ENCODE data around the gene PAPPA.

Gene PAPPA

DNA sequence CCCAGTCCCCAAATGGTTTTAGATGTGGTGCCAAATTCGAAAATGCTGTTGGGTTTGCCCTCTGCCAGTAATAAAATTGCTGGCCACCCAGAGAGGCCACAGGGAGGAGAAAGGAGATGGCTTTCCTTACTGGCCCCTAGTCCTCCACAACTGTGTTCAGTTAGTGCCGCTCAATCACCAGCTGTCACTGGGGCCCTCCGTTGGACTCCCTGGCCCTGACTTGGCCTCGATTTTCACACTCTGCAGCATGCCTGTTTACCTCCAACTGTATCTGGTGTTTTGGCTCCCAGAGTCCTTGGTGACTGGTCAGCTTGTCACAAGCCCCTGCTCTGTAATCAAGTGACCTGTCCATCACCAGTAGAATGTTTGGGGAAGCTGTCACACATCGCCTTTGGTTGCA, 97.8 kb downstream of the PAPPA start:
- no peak for TF ChIP-seq MYC (IDR thresholded peaks at IDR 0.05; ENCODE audit: low read depth, low read length)
- TF ChIP-seq POLR2A (IDR thresholded peaks at IDR 0.05; ENCODE audit: extremely low read depth, insufficient read length) = no peak
- TF ChIP-seq, protein P1, sequence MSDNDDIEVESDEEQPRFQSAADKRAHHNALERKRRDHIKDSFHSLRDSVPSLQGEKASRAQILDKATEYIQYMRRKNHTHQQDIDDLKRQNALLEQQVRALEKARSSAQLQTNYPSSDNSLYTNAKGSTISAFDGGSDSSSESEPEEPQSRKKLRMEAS (IDR thresholded peaks at IDR 0.05; ENCODE audit: low read depth, low read length) = no peak
- TF ChIP-seq, protein P2, sequence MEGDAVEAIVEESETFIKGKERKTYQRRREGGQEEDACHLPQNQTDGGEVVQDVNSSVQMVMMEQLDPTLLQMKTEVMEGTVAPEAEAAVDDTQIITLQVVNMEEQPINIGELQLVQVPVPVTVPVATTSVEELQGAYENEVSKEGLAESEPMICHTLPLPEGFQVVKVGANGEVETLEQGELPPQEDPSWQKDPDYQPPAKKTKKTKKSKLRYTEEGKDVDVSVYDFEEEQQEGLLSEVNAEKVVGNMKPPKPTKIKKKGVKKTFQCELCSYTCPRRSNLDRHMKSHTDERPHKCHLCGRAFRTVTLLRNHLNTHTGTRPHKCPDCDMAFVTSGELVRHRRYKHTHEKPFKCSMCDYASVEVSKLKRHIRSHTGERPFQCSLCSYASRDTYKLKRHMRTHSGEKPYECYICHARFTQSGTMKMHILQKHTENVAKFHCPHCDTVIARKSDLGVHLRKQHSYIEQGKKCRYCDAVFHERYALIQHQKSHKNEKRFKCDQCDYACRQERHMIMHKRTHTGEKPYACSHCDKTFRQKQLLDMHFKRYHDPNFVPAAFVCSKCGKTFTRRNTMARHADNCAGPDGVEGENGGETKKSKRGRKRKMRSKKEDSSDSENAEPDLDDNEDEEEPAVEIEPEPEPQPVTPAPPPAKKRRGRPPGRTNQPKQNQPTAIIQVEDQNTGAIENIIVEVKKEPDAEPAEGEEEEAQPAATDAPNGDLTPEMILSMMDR (IDR thresholded peaks at IDR 0.05; ENCODE audit: low read depth, low read length) = no peak
- H3K4me3 ChIP-seq (ENCODE audit: low read depth, low read length) = no peak overlapping the region
- no peak for DNase-seq (ENCODE audit: low read depth)

- no peak overlapping the region for H3K4me3 ChIP-seq (ENCODE audit: low read depth, low read length)
- TF ChIP-seq MYC (IDR thresholded peaks at IDR 0.05; ENCODE audit: low read depth, low read length) = no peak
- TF ChIP-seq, protein P1 (IDR thresholded peaks at IDR 0.05; ENCODE audit: low read depth, low read length) = no peak
- TF ChIP-seq, protein P2 (IDR thresholded peaks at IDR 0.05; ENCODE audit: low read depth, low read length) = no peak
- TF ChIP-seq POLR2A (IDR thresholded peaks at IDR 0.05; ENCODE audit: extremely low read depth, insufficient read length) = no peak
- DNase-seq (ENCODE audit: low read depth) = no peak
Observed at GRCh38 chr9:116260531-116260930, 106.9 kb downstream of the PAPPA start.

DNA sequence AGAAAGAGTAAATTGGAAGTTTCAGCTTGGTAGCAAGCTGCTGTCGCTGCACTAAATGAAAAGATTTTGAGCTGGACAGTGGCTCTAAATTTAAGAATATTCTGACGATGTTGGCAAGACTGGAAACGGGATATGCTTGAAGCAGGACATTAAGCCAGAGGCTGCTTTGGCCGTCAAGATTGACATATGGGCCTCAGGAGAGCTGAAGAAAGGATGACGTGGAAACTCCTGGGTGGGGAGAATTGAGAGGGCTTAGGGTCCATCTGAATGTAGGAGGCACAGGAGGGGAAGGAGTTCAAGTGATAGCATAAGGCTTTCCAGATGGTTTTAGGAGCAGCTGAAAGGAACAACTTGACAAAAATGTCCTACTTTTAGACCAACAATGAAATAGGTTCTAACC, 108.9 kb downstream of the PAPPA start:
- DNase-seq (ENCODE audit: low read depth) = no peak
- TF ChIP-seq, protein P1 (IDR thresholded peaks at IDR 0.05; ENCODE audit: low read depth, low read length) = no peak
- TF ChIP-seq POLR2A (IDR thresholded peaks at IDR 0.05; ENCODE audit: extremely low read depth, insufficient read length) (no peak), MYC (IDR thresholded peaks at IDR 0.05; ENCODE audit: low read depth, low read length) (no peak)
- TF ChIP-seq, protein P2 (IDR thresholded peaks at IDR 0.05; ENCODE audit: low read depth, low read length) = no peak
- no peak overlapping the region for H3K4me3 ChIP-seq (ENCODE audit: low read depth, low read length)

DNA sequence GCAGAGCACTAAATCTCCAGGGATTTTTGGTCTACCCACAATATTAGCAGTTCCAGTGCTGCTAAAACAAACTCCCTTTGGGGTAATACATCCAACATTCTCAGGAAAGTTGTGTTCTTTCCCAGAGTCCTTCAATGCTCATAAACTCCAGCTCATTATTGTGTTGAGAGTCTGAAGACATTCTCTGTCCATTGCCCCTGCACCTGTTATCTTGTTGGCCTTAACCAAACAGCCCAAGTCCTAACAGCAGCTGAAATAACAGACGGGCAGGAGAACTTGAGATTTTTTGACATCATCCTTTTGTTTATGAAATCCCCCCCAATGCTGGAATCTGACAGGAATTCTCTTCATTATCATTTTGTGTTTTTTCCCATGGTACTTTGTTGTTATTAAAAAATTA, 110.8 kb downstream of the PAPPA start:
- DNase-seq (ENCODE audit: low read depth) = no peak
- no peak overlapping the region for H3K4me3 ChIP-seq (ENCODE audit: low read depth, low read length)
- TF ChIP-seq MYC (IDR thresholded peaks at IDR 0.05; ENCODE audit: low read depth, low read length) = no peak
- TF ChIP-seq POLR2A (IDR thresholded peaks at IDR 0.05; ENCODE audit: extremely low read depth, insufficient read length) = no peak

DNA sequence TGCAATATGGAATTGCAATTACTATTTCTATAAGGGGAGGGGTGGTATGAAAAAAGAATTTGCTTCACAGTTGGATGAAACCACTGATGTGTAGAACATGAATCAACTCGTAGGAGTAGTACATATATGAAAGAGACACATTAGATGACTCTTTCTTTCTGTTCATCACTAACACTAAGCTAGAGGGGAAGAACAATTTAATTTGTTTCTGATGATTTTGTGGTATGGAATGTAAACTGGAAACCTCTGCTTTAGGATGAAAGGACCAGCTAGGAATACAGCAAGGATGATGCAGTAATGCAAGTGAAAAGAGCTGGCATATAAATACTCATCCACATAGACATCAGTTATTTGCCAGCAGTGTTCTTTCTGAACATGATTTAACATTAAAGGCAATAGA, 113.4 kb downstream of the PAPPA start:
- TF ChIP-seq, protein P1 (IDR thresholded peaks at IDR 0.05; ENCODE audit: low read depth, low read length) = no peak
- TF ChIP-seq, protein P2 (IDR thresholded peaks at IDR 0.05; ENCODE audit: low read depth, low read length) = no peak
- TF ChIP-seq MYC (IDR thresholded peaks at IDR 0.05; ENCODE audit: low read depth, low read length) (no peak), POLR2A (IDR thresholded peaks at IDR 0.05; ENCODE audit: extremely low read depth, insufficient read length) (no peak)
- no peak for DNase-seq (ENCODE audit: low read depth)
- no peak overlapping the region for H3K4me3 ChIP-seq (ENCODE audit: low read depth, low read length)

DNA sequence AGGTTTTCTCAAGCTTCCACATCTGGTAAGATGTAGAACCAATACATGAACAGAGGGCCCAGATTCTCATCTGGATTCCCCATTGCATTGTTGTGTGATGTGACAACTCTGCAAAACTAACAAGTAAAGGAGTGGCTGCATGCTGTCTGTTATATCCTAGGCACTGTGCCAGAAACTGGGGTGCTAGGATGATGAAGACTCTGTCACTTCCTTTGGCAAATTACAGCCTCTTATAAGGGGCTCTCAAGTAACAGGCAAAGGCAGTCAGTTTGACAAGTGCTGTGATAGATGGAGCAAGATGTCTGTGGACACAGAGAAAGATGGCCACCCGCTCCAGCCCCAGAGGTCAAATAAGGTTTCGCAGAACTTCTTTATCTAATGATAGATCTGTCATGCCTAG, 115.7 kb downstream of the PAPPA start:
- TF ChIP-seq, protein P1 (IDR thresholded peaks at IDR 0.05; ENCODE audit: low read depth, low read length) = no peak
- TF ChIP-seq POLR2A (IDR thresholded peaks at IDR 0.05; ENCODE audit: extremely low read depth, insufficient read length) (no peak), MYC (IDR thresholded peaks at IDR 0.05; ENCODE audit: low read depth, low read length) (no peak)
- TF ChIP-seq, protein P2 (IDR thresholded peaks at IDR 0.05; ENCODE audit: low read depth, low read length) = no peak
- DNase-seq (ENCODE audit: low read depth) = no peak

More for the DNA sequence above, 115.7 kb downstream of the PAPPA start:
- no peak overlapping the region for H3K4me3 ChIP-seq (ENCODE audit: low read depth, low read length)
